Fibroblast of the aortic adventitia (primary cell): Measurements from ENCODE around the gene LAMB2. TPM values are rescaled to one million over a fixed set of nuclear protein-coding genes. Genes with fewer than 3 reads are reported as not detected.

Experiments used
- DNase-seq: peaks from one replicate; pipeline ENCODE4 v3.0.0-alpha.2; 2010; ENCODE audit warnings: low read depth
- H3K4me3 ChIP-seq: 2 replicates; pipeline ENCODE4 v1.5.1; 2011; ENCODE audit warnings: low read depth, mild to moderate bottlenecking, control low read depth, low read length, moderate library complexity
- CTCF ChIP-seq: IDR thresholded peaks from 2 replicates; pipeline ENCODE4 v1.5.1; 2011; ENCODE audit warnings: mild to moderate bottlenecking, low read length, control low read depth, inconsistent platforms; ENCODE audit not compliant: insufficient read depth
- total RNA-seq: library from RNA; depleted of rRNA; stranded (reverse); fragments of >200 nt; gene quantifications from 2 replicates; pipeline ENCODE4 v1.2.3, GENCODE V29; 2012; ENCODE audit warnings: low replicate concordance

LAMB2 gene
- total RNA-seq, 1 donor: 202 TPM

- peak within 1 kb of the TSS; percentile 98 for H3K4me3 ChIP-seq
These were observed 28.2 kb downstream of the LAMB2 start, which contains the start of gene QARS1 for GRCh38 chr3:49104427-49105291. Gene QARS1, minus strand, starts transcription at chr3:49104757. Its CDS starts 24 bp downstream, at chr3:49104733.

GRCh38 chr3:49104052-49104426, 28.8 kb downstream of the LAMB2 start:
- peak overlapping the region; percentile 98 for H3K4me3 ChIP-seq
- DNase-seq: no peak
- no peak for TF ChIP-seq CTCF

More at GRCh38 chr3:49104427-49105291, 28.2 kb downstream of the LAMB2 start, which contains the start of gene QARS1:
- DNase-seq: peak; percentile 89
- TF ChIP-seq CTCF: no peak

- no peak for TF ChIP-seq CTCF
- no peak overlapping the region for H3K4me3 ChIP-seq
- DNase-seq: no peak
These were observed 32.7 kb downstream of the LAMB2 start for GRCh38 chr3:49100046-49100615.

GRCh38 chr3:49098910-49099630, 33.8 kb downstream of the LAMB2 start:
- DNase-seq: no peak
- TF ChIP-seq CTCF: no peak
- no peak overlapping the region for H3K4me3 ChIP-seq

GRCh38 chr3:49098429-49098828, 34.4 kb downstream of the LAMB2 start:
- TF ChIP-seq CTCF: no peak
- no peak for DNase-seq
- H3K4me3 ChIP-seq: no peak overlapping the region

- peak; percentile 77 for TF ChIP-seq CTCF
- H3K4me3 ChIP-seq: peak within 1 kb of the TSS; percentile 98
- peak; percentile 98 for DNase-seq
These were observed 38.7 kb downstream of the LAMB2 start, which contains the start of gene QRICH1 for GRCh38 chr3:49093853-49094767. Gene QRICH1, minus strand, starts transcription at chr3:49094071. Its CDS starts 17,054 bp downstream, at chr3:49077017.
